HepG2 (cell line): ENCODE results near the gene B3GNT8. TPM values are rescaled to one million over a fixed set of nuclear protein-coding genes. Genes with fewer than 3 reads are reported as not detected.

ENCODE experiments used
- ATAC-seq: fragments of 200-7000 bp; cut with Tn5 transposase; 3 replicates; pipeline ENCODE4 v1.9.1; 2020; ENCODE audit warnings: mild to moderate bottlenecking, moderate library complexity
- BruUV-seq: library from RNA; stranded (reverse); fragments of 400-500 nt; replicated peaks from 2 replicates; lab custom pipeline; 2021; lab: Mats Ljungman, UMichigan
- CTCF ChIA-PET: fragments of 300-600 bp; formaldehyde crosslinking; extraction: SDS; loops from one replicate; lab custom pipeline; 2021; ENCODE audit warnings: low total read pairs, inconsistent platforms, low intra/inter-chr PET ratio; lab: Yijun Ruan, JAX
- POLR2A ChIA-PET: fragments of 350-600 bp; sonication (Branson Sonifier 250); formaldehyde crosslinking; loops from one replicate; lab custom pipeline; 2020; ENCODE audit warnings: antibody characterized with exemption, inconsistent platforms; lab: Yijun Ruan, JAX
- DNase-seq: peaks from one replicate; pipeline ENCODE4 v3.0.0-alpha.2; 2015; ENCODE audit warnings: low spot score
- FAIRE-seq: peaks from 3 replicates; lab custom pipeline; 2011; peaks lifted over from hg19 to GRCh38; lab: Jason Lieb, UNC
- H2AFZ ChIP-seq: one replicate; pipeline ENCODE4 v1.6.1; 2011; ENCODE audit warnings: low read length, inconsistent platforms
- H3K27ac ChIP-seq: fragments of 300-600 bp; 3 replicates; pipeline ENCODE4 v1.8.0; 2011; ENCODE audit warnings: mixed run types, mild to moderate bottlenecking, mixed read lengths, low read length, inconsistent platforms; ENCODE audit not compliant: insufficient read depth; ENCODE audit errors: extremely low read length
- H3K27me3 ChIP-seq, 2 experiments: fragments of 200-600 bp in 1 of 2; 2 replicates in 1 of 2; 3 replicates in 1 of 2; pipeline versions ENCODE4 v1.6.0 to v1.8.0; 2011; ENCODE audit warnings: low read length in 2 of 2, mild to moderate bottlenecking in 2 of 2, moderate library complexity in 2 of 2, inconsistent platforms in 1 of 2; ENCODE audit not compliant: insufficient read depth in 2 of 2, control insufficient read depth in 1 of 2
- H3K36me3 ChIP-seq, 2 experiments: fragments of 200-600 bp in 1 of 2; replicated peaks in 1 of 2; 2 replicates in 1 of 2; 3 replicates in 1 of 2; pipeline versions ENCODE4 v1.5.1 to v1.8.0; 2011; ENCODE audit warnings: low read length in 2 of 2, inconsistent platforms in 1 of 2; ENCODE audit not compliant: insufficient read depth in 2 of 2, control insufficient read depth in 1 of 2
- H3K4me1 ChIP-seq: 2 replicates; pipeline ENCODE4 v1.5.1; 2012; ENCODE audit warnings: low read length, inconsistent platforms; ENCODE audit not compliant: insufficient read depth
- H3K4me2 ChIP-seq: 2 replicates; pipeline ENCODE4 v1.6.0; 2011; ENCODE audit warnings: low read depth, low read length, inconsistent platforms
- H3K4me3 ChIP-seq, 3 experiments: fragments of 200-600 bp in 1 of 3; sonication (generic), shearing (Covaris generic) in 1 of 3; replicated peaks in 1 of 3; 2 replicates each; pipeline ENCODE4 v1.5.1; 2011 to 2016; ENCODE audit warnings: low read length in 3 of 3, inconsistent platforms in 2 of 3, low read depth in 2 of 3, mild to moderate bottlenecking in 2 of 3, control low read depth in 1 of 3, mixed read lengths in 1 of 3; ENCODE audit not compliant: insufficient read depth in 1 of 3
- H3K79me2 ChIP-seq: one replicate; pipeline ENCODE4 v1.6.1; 2011; ENCODE audit warnings: low read length, inconsistent platforms; ENCODE audit not compliant: insufficient read depth
- H3K9ac ChIP-seq: 2 replicates; pipeline ENCODE4 v1.6.0; 2011; ENCODE audit warnings: mild to moderate bottlenecking, low read depth, low read length, inconsistent platforms; ENCODE audit not compliant: insufficient read depth
- H3K9me3 ChIP-seq: 2 replicates; pipeline ENCODE4 v1.5.1; 2012; ENCODE audit warnings: mild to moderate bottlenecking, low read length
- H4K20me1 ChIP-seq: 2 replicates; pipeline ENCODE4 v1.6.0; 2011; ENCODE audit warnings: inconsistent platforms, mild to moderate bottlenecking, low read length, moderate library complexity; ENCODE audit not compliant: insufficient read depth
- ELF3 ChIP-seq: IDR thresholded peaks from 2 replicates; pipeline ENCODE4 v1.6.1; 2016; ENCODE audit warnings: missing genetic modification reagents, missing compliant biosample characterization
- ELF4 ChIP-seq: sonication (generic); formaldehyde crosslinking; IDR thresholded peaks from 2 replicates; pipeline ENCODE4 v1.5.0; 2020; ENCODE audit warnings: missing genetic modification reagents, mild to moderate bottlenecking, moderate library complexity, borderline replicate concordance
- FLYWCH1 ChIP-seq: sonication (generic); formaldehyde crosslinking; IDR thresholded peaks from 2 replicates; pipeline ENCODE4 v1.8.1; 2023; ENCODE audit warnings: mild to moderate bottlenecking, missing genetic modification reagents
- FOSL1 ChIP-seq: sonication (generic); formaldehyde crosslinking; IDR thresholded peaks from 2 replicates; pipeline ENCODE4 v1.9.0; 2021; ENCODE audit warnings: missing genetic modification reagents, borderline replicate concordance
- HDAC6 ChIP-seq: fragments of 200-600 bp; sonication (generic); IDR thresholded peaks from 2 replicates; pipeline ENCODE4 v1.7.0; 2017; ENCODE audit warnings: mild to moderate bottlenecking, antibody characterized with exemption, low read length, low read depth
- HOXA9 ChIP-seq: sonication (generic); formaldehyde crosslinking; IDR thresholded peaks from 2 replicates; pipeline ENCODE4 v1.8.1; 2022; ENCODE audit warnings: missing genetic modification reagents, mild to moderate bottlenecking, moderate library complexity, borderline replicate concordance
- JDP2 ChIP-seq: sonication (generic); formaldehyde crosslinking; IDR thresholded peaks from 2 replicates; pipeline ENCODE4 v1.8.1; 2022; ENCODE audit warnings: missing genetic modification reagents, borderline replicate concordance
- MBNL3 ChIP-seq: fragments of 250-450 bp; sonication (Bioruptor Pico); conservative IDR thresholded peaks from 2 replicates; pipeline ENCODE4 v1.8.0; 2022; ENCODE audit warnings: mild to moderate bottlenecking, inconsistent platforms
- PAWR ChIP-seq: sonication (generic); formaldehyde crosslinking; IDR thresholded peaks from 2 replicates; pipeline ENCODE4 v1.4.0; 2020; ENCODE audit warnings: missing genetic modification reagents, mild to moderate bottlenecking, borderline replicate concordance
- SMAD9 ChIP-seq: sonication (generic); formaldehyde crosslinking; IDR thresholded peaks from 2 replicates; pipeline ENCODE4 v1.5.1; 2020; ENCODE audit warnings: mild to moderate bottlenecking, missing genetic modification reagents
- TCF7L2 ChIP-seq: IDR thresholded peaks from 2 replicates; pipeline ENCODE4 v1.6.1; 2011; ENCODE audit warnings: mild to moderate bottlenecking, low read depth, low read length, moderate library complexity
- TMF1 ChIP-seq: sonication (generic); formaldehyde crosslinking; IDR thresholded peaks from 2 replicates; pipeline ENCODE4 v1.8.1; 2022; ENCODE audit warnings: low read depth, missing genetic modification reagents
- TOE1 ChIP-seq: sonication (generic); formaldehyde crosslinking; IDR thresholded peaks from 2 replicates; pipeline ENCODE4 v1.4.0; 2020; ENCODE audit warnings: mild to moderate bottlenecking, missing genetic modification reagents
- ZNF136 ChIP-seq: sonication (generic); formaldehyde crosslinking; IDR thresholded peaks from 2 replicates; pipeline ENCODE4 v1.8.1; 2022; ENCODE audit warnings: low read depth, mild to moderate bottlenecking, moderate library complexity, missing genetic modification reagents
- ZNF547 ChIP-seq: sonication (generic); formaldehyde crosslinking; IDR thresholded peaks from 2 replicates; pipeline ENCODE4 v1.5.1; 2020; ENCODE audit warnings: mild to moderate bottlenecking, missing genetic modification reagents
- WGBS: methylation state at CpG from one replicate; pipeline ENCODE4 v1.1.6; 2017; ENCODE audit warnings: low lambda C conversion rate; 5-methylcytosine and 5-hydroxymethylcytosine counted together
- in situ Hi-C: cut with HindIII; loops from 2 replicates; pipeline ENCODE4 v1.10.0; 2017; ENCODE audit warnings: low pct_unique_long_range_greater_than_20kb; ENCODE audit not compliant: extremely low pct_ligation_motif_present
- intact Hi-C: fragments of 100-400 bp; cut with micrococcal nuclease; formaldehyde crosslinking; loops from one replicate; pipeline ENCODE4 v1.10.0; 2022; ENCODE audit not compliant: unreplicated experiment
- polyA plus RNA-seq, 8 experiments: library from polyadenylated mRNA; depleted of rRNA in 3 of 8; stranded (reverse) in 7 of 8; unstranded in 1 of 8; fragments of >200 nt; fragmentation: Illumina TruSeq in 4 of 8; extraction: Trizol in 4 of 8; gene quantifications; 2 replicates each; pipeline versions ENCODE4 v1.2.1 to v1.2.3, GENCODE V29; 2011 to 2016; ENCODE audit warnings: low read depth in 4 of 8, missing spikeins in 1 of 8, mixed read lengths in 1 of 8; ENCODE audit not compliant: insufficient read depth in 1 of 8
- total RNA-seq, 5 experiments: library from RNA; depleted of rRNA; stranded (reverse); fragments of >200 nt; fragmentation: Illumina TruSeq; extraction: Trizol; gene quantifications; 2 replicates each; pipeline ENCODE4 v1.2.3, GENCODE V29; 2016; ENCODE audit warnings: low read depth in 1 of 5
- TF ChIP-seq, protein P1 (sequence below): fragments of 450-650 bp; IDR thresholded peaks from 2 replicates; pipeline ENCODE4 v1.6.1; 2016
- TF ChIP-seq, protein P2 (sequence below): sonication (generic); formaldehyde crosslinking; IDR thresholded peaks from 2 replicates; pipeline ENCODE4 v1.8.0; 2022; ENCODE audit warnings: missing genetic modification reagents, mild to moderate bottlenecking, moderate library complexity, borderline replicate concordance
- TF ChIP-seq, protein P3 (sequence below): sonication (generic); formaldehyde crosslinking; IDR thresholded peaks from 2 replicates; pipeline ENCODE4 v1.5.1; 2020; ENCODE audit warnings: mild to moderate bottlenecking, missing genetic modification reagents, moderate library complexity

Gene B3GNT8
- total and polyA plus RNA-seq, 2 of the 13 experiments (the other 11 are each of a cell fraction or from before 2014, with no cell fraction given): 0.26 to 1.9 TPM

DNA sequence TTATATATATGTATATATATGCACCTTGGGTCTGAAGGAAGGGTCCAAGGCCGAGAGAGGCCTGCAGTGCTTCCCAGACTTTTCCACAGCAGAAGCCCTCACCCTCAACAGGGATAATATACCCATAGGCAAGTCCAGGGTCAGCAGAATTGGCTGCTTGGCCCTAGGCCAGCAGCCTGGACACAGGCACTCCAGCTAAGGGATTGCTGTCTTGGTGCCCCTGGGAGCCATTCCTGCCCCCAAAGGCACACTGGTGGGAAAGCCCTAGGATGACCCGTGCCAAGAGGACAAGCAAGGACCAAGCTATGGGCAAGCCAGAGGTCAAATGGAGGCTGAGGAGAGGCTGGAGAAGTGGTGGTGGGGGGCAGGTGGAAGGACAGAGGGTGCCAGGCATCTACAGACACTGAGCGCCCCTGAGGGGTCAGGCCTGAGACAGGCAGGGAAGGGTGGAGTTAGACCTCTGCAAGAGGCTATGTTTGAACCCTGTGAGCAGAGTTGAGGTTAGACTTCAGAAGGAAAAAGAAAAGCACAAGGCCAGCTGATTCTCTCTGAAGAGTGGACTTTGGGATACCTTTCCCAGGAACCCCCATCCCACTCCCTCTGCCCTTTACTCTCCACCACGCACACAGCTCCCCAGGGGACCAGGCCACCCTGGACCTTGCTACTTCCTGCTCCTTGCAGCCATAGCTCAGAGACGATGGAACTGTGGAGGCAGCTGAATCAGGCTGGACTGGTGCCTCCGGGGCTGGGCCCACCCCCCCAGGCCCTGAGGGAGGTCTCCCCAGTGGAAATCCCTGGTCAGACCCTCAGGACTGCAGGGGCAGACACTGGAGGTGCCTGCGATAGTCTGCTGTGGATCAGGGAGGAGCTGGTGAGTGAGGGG lies 15.5 kb upstream of the B3GNT8 start, which contains the start of gene ERICH4:
Gene ERICH4, plus strand, starts transcription at position 684 of the 883 bp plus-strand sequence. Its CDS starts 14 bp downstream, at position 698.
- no peaks in the 10 kb centered on the region for H3K27me3 ChIP-seq
- H3K9me3 ChIP-seq: no peaks in the 10 kb centered on the region
- WGBS: 14% methylated on average over 7 of the region's 7 CpGs
- peak; percentile 36 for ATAC-seq
- H3K79me2 ChIP-seq: peaks cover 3% of the 10 kb centered on the region
- peaks cover 45% of the 10 kb centered on the region for H3K4me1 ChIP-seq
- no peaks in the 10 kb centered on the region; a peak in 1 of 5 replicates for H3K36me3 ChIP-seq
- H3K4me3 ChIP-seq: peak within 1 kb of the TSS; percentile 46 to 66 (median 56)
- FAIRE-seq: no peak
- peak within 1 kb of the TSS; percentile 53 for H3K9ac ChIP-seq
- in situ Hi-C loops: loop anchor here (5.0 kb wide), 1 partner anchor 120 kb away; no protein-coding TSS in a partner anchor
- ChIA-PET CTCF (no interaction called here), POLR2A (no interaction called here)
- DNase-seq: no peak
- peak within 1 kb of the TSS; percentile 85 for H2AFZ ChIP-seq
- no peaks in the 10 kb centered on the region for H4K20me1 ChIP-seq
- H3K27ac ChIP-seq: no peak within 1 kb of the TSS
- BruUV-seq: no TSS peak
- peak within 1 kb of the TSS; percentile 77 for H3K4me2 ChIP-seq
- intact Hi-C loops: no loop called here
- TF ChIP-seq JDP2 (CRISPR knock-in tag): no peak
- TF ChIP-seq ZNF547 (CRISPR knock-in tag): no peak
- TF ChIP-seq HOXA9 (CRISPR knock-in tag): no peak
- TF ChIP-seq ELF3 (CRISPR knock-in tag): peak; percentile 46
- TF ChIP-seq FOSL1 (CRISPR knock-in tag): no peak
- TF ChIP-seq FLYWCH1 (CRISPR knock-in tag): no peak
- TF ChIP-seq, protein P1, sequence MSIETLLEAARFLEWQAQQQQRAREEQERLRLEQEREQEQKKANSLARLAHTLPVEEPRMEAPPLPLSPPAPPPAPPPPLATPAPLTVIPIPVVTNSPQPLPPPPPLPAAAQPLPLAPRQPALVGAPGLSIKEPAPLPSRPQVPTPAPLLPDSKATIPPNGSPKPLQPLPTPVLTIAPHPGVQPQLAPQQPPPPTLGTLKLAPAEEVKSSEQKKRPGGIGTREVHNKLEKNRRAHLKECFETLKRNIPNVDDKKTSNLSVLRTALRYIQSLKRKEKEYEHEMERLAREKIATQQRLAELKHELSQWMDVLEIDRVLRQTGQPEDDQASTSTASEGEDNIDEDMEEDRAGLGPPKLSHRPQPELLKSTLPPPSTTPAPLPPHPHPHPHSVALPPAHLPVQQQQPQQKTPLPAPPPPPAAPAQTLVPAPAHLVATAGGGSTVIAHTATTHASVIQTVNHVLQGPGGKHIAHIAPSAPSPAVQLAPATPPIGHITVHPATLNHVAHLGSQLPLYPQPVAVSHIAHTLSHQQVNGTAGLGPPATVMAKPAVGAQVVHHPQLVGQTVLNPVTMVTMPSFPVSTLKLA: no peak
- no peak for TF ChIP-seq HDAC6
- no peak for TF ChIP-seq TMF1
- no peak for TF ChIP-seq ZNF136 (CRISPR knock-in tag)
- no peak for TF ChIP-seq SMAD9 (CRISPR knock-in tag)
- TF ChIP-seq, protein P2, sequence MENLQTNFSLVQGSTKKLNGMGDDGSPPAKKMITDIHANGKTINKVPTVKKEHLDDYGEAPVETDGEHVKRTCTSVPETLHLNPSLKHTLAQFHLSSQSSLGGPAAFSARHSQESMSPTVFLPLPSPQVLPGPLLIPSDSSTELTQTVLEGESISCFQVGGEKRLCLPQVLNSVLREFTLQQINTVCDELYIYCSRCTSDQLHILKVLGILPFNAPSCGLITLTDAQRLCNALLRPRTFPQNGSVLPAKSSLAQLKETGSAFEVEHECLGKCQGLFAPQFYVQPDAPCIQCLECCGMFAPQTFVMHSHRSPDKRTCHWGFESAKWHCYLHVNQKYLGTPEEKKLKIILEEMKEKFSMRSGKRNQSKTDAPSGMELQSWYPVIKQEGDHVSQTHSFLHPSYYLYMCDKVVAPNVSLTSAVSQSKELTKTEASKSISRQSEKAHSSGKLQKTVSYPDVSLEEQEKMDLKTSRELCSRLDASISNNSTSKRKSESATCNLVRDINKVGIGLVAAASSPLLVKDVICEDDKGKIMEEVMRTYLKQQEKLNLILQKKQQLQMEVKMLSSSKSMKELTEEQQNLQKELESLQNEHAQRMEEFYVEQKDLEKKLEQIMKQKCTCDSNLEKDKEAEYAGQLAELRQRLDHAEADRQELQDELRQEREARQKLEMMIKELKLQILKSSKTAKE: no peak
- TF ChIP-seq TOE1: no peak
- TF ChIP-seq TCF7L2: no peak
- TF ChIP-seq ELF4 (CRISPR knock-in tag): no peak
- TF ChIP-seq PAWR (CRISPR knock-in tag): no peak
- TF ChIP-seq, protein P3, sequence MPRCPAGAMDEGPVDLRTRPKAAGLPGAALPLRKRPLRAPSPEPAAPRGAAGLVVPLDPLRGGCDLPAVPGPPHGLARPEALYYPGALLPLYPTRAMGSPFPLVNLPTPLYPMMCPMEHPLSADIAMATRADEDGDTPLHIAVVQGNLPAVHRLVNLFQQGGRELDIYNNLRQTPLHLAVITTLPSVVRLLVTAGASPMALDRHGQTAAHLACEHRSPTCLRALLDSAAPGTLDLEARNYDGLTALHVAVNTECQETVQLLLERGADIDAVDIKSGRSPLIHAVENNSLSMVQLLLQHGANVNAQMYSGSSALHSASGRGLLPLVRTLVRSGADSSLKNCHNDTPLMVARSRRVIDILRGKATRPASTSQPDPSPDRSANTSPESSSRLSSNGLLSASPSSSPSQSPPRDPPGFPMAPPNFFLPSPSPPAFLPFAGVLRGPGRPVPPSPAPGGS (CRISPR knock-in tag): no peak
- TF ChIP-seq MBNL3 (CRISPR knock-in tag): no peak
